HG03135 (cell line): ENCODE data around the gene CDH19.

Source experiments
- ATAC-seq: cut with Tn5 transposase; IDR thresholded peaks from one replicate; pipeline ENCODE4 v1.9.1; 2021; ENCODE audit warnings: mild to moderate bottlenecking, moderate library complexity; ENCODE audit not compliant: unreplicated experiment

CDH19 gene

GRCh38 chr18:66571845-66572244 is 32.0 kb downstream of the CDH19 start:
- ATAC-seq, result no peak

GRCh38 chr18:66566616-66567015 is 37.3 kb downstream of the CDH19 start:
- no peak for ATAC-seq

- no peak for ATAC-seq
Observed at GRCh38 chr18:66564236-66564635, 39.7 kb downstream of the CDH19 start.

- ATAC-seq, result no peak
Observed at GRCh38 chr18:66562279-66562678, 41.6 kb downstream of the CDH19 start.

GRCh38 chr18:66560094-66560493 is 43.8 kb downstream of the CDH19 start:
- no peak for ATAC-seq

- ATAC-seq, result no peak
Observed at GRCh38 chr18:66558773-66559172, 45.1 kb downstream of the CDH19 start.

GRCh38 chr18:66557091-66557490 is 46.8 kb downstream of the CDH19 start:
- ATAC-seq, result no peak

- ATAC-seq, result no peak
Observed at GRCh38 chr18:66555585-66555984, 48.3 kb downstream of the CDH19 start.

- ATAC-seq, result no peak
Observed at GRCh38 chr18:66553824-66554223, 50.1 kb downstream of the CDH19 start.

GRCh38 chr18:66550366-66550765 is 53.5 kb downstream of the CDH19 start:
- ATAC-seq, result no peak

- no peak for ATAC-seq
Observed at GRCh38 chr18:66548747-66549146, 55.1 kb downstream of the CDH19 start.

GRCh38 chr18:66534110-66534509 is 69.8 kb downstream of the CDH19 start:
- ATAC-seq, result no peak

GRCh38 chr18:66533693-66534092 is 70.2 kb downstream of the CDH19 start:
- no peak for ATAC-seq

GRCh38 chr18:66523219-66523991 is 80.5 kb downstream of the CDH19 start:
- no peak for ATAC-seq

GRCh38 chr18:66513996-66514395 is 89.9 kb downstream of the CDH19 start:
- ATAC-seq, result no peak

GRCh38 chr18:66511792-66512191 is 92.1 kb downstream of the CDH19 start:
- ATAC-seq, result no peak

GRCh38 chr18:66511289-66511688 is 92.6 kb downstream of the CDH19 start:
- ATAC-seq, result no peak

- no peak for ATAC-seq
Observed at GRCh38 chr18:66510357-66511045, 93.4 kb downstream of the CDH19 start.

- ATAC-seq, result no peak
Observed at GRCh38 chr18:66508937-66509336, 95.0 kb downstream of the CDH19 start.

- ATAC-seq, result no peak
Observed at GRCh38 chr18:66506178-66506577, 97.7 kb downstream of the CDH19 start.

- ATAC-seq, result no peak
Observed at GRCh38 chr18:66497351-66497750, 106.5 kb downstream of the CDH19 start.

- peak; percentile 83 for ATAC-seq
Observed at GRCh38 chr18:66495844-66496243, 108.0 kb downstream of the CDH19 start.
